OCI-LY1 (cell line): ENCODE measurements around the gene FAM13A.

Experiments
- EZH2 ChIP-seq: fragments of 200-600 bp; sonication (generic), shearing (Covaris generic); IDR thresholded peaks from 2 replicates; pipeline ENCODE4 v1.8.0; 2017; ENCODE audit warnings: borderline replicate concordance, mixed run types, mild to moderate bottlenecking, antibody characterized with exemption, low read length, moderate library complexity, mixed read lengths
- TF ChIP-seq, protein P1 (sequence below): fragments of 200-600 bp; sonication (generic), shearing (Covaris generic); IDR thresholded peaks from 2 replicates; pipeline ENCODE4 v1.5.1; 2017; ENCODE audit warnings: mild to moderate bottlenecking, antibody characterized with exemption, low read length, moderate library complexity, mixed read lengths

DNA sequence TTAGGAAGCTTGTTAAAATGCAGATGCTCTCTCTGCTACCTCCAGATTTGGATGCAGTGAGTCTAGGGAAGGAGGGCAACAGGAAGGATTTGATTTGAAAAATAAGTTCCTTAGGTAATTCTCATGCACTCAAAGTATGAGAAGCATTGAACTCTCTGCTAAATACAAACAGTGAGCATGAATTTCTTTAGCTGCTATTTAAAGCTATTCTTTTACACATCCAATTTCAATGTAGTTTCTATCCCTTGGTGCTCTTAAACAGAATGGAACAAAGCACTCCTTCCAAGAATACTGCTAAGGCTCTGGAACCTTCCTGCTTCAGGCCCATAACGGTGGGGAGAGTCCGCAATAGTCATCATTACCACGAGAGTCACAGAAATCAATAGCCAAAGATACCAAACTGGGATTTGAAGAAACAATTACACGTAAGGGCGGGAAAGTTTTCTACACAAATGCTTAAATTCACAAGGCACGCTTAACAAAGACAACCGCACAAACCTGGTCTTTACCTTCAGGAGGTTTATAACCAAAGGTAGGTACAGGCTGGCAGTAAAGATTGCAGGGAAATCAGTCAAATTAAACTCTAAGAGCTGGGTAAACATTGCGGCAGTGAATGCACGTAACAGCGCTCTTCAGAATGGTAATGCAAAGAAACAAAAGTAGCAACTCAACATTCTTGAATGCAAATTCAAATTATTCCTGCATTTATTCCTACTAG, 236.1 kb downstream of the FAM13A start:
- TF ChIP-seq, protein P1, sequence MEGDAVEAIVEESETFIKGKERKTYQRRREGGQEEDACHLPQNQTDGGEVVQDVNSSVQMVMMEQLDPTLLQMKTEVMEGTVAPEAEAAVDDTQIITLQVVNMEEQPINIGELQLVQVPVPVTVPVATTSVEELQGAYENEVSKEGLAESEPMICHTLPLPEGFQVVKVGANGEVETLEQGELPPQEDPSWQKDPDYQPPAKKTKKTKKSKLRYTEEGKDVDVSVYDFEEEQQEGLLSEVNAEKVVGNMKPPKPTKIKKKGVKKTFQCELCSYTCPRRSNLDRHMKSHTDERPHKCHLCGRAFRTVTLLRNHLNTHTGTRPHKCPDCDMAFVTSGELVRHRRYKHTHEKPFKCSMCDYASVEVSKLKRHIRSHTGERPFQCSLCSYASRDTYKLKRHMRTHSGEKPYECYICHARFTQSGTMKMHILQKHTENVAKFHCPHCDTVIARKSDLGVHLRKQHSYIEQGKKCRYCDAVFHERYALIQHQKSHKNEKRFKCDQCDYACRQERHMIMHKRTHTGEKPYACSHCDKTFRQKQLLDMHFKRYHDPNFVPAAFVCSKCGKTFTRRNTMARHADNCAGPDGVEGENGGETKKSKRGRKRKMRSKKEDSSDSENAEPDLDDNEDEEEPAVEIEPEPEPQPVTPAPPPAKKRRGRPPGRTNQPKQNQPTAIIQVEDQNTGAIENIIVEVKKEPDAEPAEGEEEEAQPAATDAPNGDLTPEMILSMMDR, result no peak
- TF ChIP-seq EZH2, result no peak
